Left lung (tissue), 10 donors: ENCODE results near the gene SLC9A9. TPM values are rescaled to one million over a fixed set of nuclear protein-coding genes. Genes with fewer than 3 reads are reported as not detected.

Source experiments
- ATAC-seq: fragments of 200-7000 bp; cut with Tn5 transposase; one replicate; pipeline ENCODE4 v1.9.1; 2020; ENCODE audit warnings: moderate library complexity
- DNase-seq, 4 donors: peaks; one replicate each; pipeline ENCODE4 v3.0.0-alpha.2; 2013 to 2020
- H3K27ac ChIP-seq, 2 donors: fragments of 200-600 bp; sonication (generic) in 1 of 2; one replicate each; pipeline versions ENCODE4 v1.5.0 to v1.8.0; 2020 to 2021
- H3K27me3 ChIP-seq, 2 donors: fragments of 200-600 bp; sonication (generic) in 1 of 2; one replicate each; pipeline versions ENCODE4 v1.5.0 to v1.8.0; 2020 to 2021
- H3K36me3 ChIP-seq, 2 donors: fragments of 200-600 bp; sonication (generic) in 1 of 2; one replicate each; pipeline versions ENCODE4 v1.5.0 to v1.8.0; 2020 to 2021
- H3K4me1 ChIP-seq, 2 donors: fragments of 200-600 bp; one replicate each; pipeline ENCODE4 v1.8.0; 2021
- H3K4me3 ChIP-seq, 2 donors: fragments of 200-600 bp; sonication (generic) in 1 of 2; one replicate each; pipeline versions ENCODE4 v1.5.0 to v1.8.0; 2020 to 2021; ENCODE audit warnings: mild to moderate bottlenecking in 1 of 2
- H3K9me3 ChIP-seq, 2 donors: fragments of 200-600 bp; sonication (generic) in 1 of 2; one replicate each; pipeline versions ENCODE4 v1.5.0 to v1.8.0; 2020 to 2021
- CTCF ChIP-seq, 2 donors: fragments of 200-600 bp; sonication (generic) in 1 of 2; IDR thresholded peaks; one replicate each; pipeline versions ENCODE4 v1.5.0 to v1.8.0; 2021; ENCODE audit warnings: antibody characterized with exemption in 2 of 2
- intact Hi-C, 2 donors: fragments of 100-400 bp; cut with DNase I; formaldehyde crosslinking; loops; one replicate each; pipeline versions ENCODE4 v1.11.2 to v1.14.2; 2022
- polyA plus RNA-seq, 6 donors: library from polyadenylated mRNA; unstranded; fragments of 120-200 nt; gene quantifications; one replicate each; pipeline ENCODE4 v1.2.1, GENCODE V29; 2013; ENCODE audit not compliant: insufficient read length in 6 of 6
- total RNA-seq, 2 donors: library from RNA; stranded (reverse); fragmentation: NEBNext Ultra II Directional; extraction: Animal tissue kit (Norgen Biotek cat#: 25700); gene quantifications; one replicate each; pipeline ENCODE4 v1.2.1, GENCODE V29; 2021
- donor health status: DM: no; HTN: yes; CAD: no.
- donor health status: DM: no; HTN: no; CAD: no.

The SLC9A9 gene
- total and polyA plus RNA-seq, 8 donors: 13.9 to 19.6 (median 16.8) TPM

DNA sequence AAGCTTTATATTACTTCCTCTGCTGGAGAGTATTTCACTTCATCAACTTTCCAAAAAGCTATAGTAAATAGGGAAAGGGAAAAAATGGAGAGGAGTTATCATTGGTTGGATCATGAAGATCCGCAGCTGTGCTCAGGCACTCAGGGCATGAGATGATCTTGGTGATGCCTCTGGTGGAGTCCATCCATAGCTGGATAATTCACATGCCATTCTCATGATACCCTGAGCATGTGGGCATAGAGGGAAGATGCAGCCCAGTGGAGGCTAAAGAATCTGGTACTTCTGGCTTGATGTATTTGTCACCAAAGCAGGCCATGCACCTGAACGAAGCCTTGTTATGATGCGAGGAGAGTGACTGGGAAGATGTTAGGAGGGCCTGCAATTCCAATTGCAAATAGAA, 578.5 kb downstream of the SLC9A9 start:
- Histone ChIP-seq H3K4me3 (no peak overlapping the region), H3K27ac (no peak overlapping the region), H3K36me3 (no peaks in the 10 kb centered on the region), H3K27me3 (no peaks in the 10 kb centered on the region), H3K9me3 (no peaks in the 10 kb centered on the region), H3K4me1 (no peaks in the 10 kb centered on the region)
- no peak for ATAC-seq
- no peak for DNase-seq
- intact Hi-C loops: no loop called here
- TF ChIP-seq CTCF (IDR thresholded peaks at IDR 0.05): no peak

DNA sequence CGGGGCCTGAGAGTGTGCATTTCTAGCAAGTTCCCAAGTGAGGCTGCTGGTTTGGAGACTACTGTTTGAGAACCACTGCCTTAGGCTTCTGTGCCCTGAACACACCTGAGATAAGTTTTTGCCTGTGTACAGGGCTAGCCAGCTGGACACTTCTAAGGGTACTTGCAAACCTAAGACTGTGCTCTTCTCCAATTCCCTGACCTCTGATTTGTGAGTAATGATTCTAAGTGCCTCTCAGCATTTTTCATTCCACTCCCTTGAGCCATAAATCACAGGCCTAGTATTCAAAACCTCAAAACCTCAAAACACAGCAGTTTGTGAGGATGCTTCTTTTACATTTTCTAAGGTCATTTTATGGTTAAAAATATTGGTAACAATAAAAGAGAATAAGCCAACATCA, 580.3 kb downstream of the SLC9A9 start:
- Histone ChIP-seq H3K27ac (no peak overlapping the region), H3K27me3 (no peaks in the 10 kb centered on the region), H3K4me3 (no peak overlapping the region), H3K4me1 (no peaks in the 10 kb centered on the region), H3K36me3 (no peaks in the 10 kb centered on the region), H3K9me3 (no peaks in the 10 kb centered on the region)
- intact Hi-C loops: no loop called here
- ATAC-seq (peak; percentile 89), DNase-seq (no peak)
- TF ChIP-seq CTCF (IDR thresholded peaks at IDR 0.05): no peak

DNA sequence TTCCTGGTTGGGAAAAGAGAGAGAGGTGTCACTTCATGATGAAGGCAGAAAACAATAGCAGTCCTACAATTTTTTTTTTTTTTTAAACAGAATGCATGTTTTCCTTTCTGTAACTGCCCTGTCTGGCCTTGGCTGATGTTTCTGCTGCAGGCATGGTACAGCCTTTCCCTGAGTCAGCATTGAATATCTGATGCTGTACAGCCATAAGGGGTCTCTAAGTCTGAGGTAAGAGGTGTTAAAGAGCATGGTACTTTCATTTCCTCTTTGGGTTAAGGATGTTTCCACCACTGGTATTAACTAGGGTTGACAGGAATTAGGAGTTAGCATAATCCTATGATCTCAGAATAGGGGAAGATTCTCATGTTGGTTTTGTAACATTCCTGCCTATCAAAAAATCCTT, 581.3 kb downstream of the SLC9A9 start:
- Histone ChIP-seq H3K27me3 (no peaks in the 10 kb centered on the region), H3K4me1 (no peaks in the 10 kb centered on the region), H3K4me3 (no peak overlapping the region), H3K27ac (no peak overlapping the region), H3K36me3 (no peaks in the 10 kb centered on the region), H3K9me3 (no peaks in the 10 kb centered on the region)
- no peak for DNase-seq
- intact Hi-C loops: no loop called here
- no peak for ATAC-seq
- TF ChIP-seq CTCF (IDR thresholded peaks at IDR 0.05): no peak

DNA sequence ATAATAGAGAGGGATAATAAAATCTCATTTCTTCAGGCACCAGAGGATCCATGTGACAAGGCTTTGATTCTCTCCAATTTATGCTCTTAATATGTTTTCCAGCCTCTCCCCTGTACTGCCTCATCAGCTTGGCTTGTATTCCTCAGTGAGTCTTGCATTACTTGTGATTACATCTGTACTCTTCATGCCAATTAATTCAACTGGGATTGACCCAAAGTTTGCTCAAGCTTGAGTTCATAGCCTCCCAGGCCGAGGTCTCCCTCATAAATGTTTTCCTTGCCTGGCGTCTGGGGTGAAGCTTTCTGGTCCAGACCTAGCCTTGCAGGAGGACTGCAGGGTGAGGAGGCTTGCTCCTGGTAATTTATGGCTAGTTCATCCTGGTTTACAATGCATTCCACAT, 581.8 kb downstream of the SLC9A9 start:
- DNase-seq (peak in 1 of 4 donors; percentile 21), ATAC-seq (no peak)
- intact Hi-C loops: no loop called here
- H3K4me1 ChIP-seq: no peaks in the 10 kb centered on the region
- no peak overlapping the region for H3K27ac ChIP-seq
- no peak overlapping the region for H3K4me3 ChIP-seq
- H3K9me3 ChIP-seq: no peaks in the 10 kb centered on the region
- TF ChIP-seq CTCF (IDR thresholded peaks at IDR 0.05): no peak
- no peaks in the 10 kb centered on the region for H3K27me3 ChIP-seq
- no peaks in the 10 kb centered on the region for H3K36me3 ChIP-seq

- intact Hi-C loops: no loop called here
- ATAC-seq: no peak
- no peak overlapping the region for H3K27ac ChIP-seq
- no peaks in the 10 kb centered on the region for H3K36me3 ChIP-seq
- H3K9me3 ChIP-seq: no peaks in the 10 kb centered on the region
- H3K4me1 ChIP-seq: no peaks in the 10 kb centered on the region
- no peak overlapping the region for H3K4me3 ChIP-seq
- H3K27me3 ChIP-seq: no peaks in the 10 kb centered on the region
- no peak for TF ChIP-seq CTCF (IDR thresholded peaks at IDR 0.05)
- no peak for DNase-seq
These were observed 582.7 kb downstream of the SLC9A9 start for GRCh38 chr3:143265501-143266070.
